Stimulated activated CD4-positive, alpha-beta T cell treated with anti-CD3 and anti-CD28 coated beads, Interleukin-1b, Interleukin-23, amount 100 ng/mL, for 4 hours (primary cell): Measurements from ENCODE around the gene USB1.
"Not testable (repeated sequence)": the region's sequence is repeated elsewhere in the genome, so short reads cannot be mapped to it uniquely, and the experiment has no call there.

ENCODE experiments used
- DNase-seq, 2 donors: peaks; one replicate each; pipeline ENCODE4 v3.0.0-alpha.2; 2020; ENCODE audit warnings: low read depth in 2 of 2

USB1 gene

GRCh38 chr16:57995721-57996405 is 5.3 kb upstream of the USB1 start:
- no peak for DNase-seq

- DNase-seq = no peak
These were observed 4.6 kb upstream of the USB1 start for GRCh38 chr16:57996406-57997175.

- DNase-seq = no peak
These were observed 4.1 kb upstream of the USB1 start for GRCh38 chr16:57997176-57997527.

GRCh38 chr16:57997528-57998265 is 3.5 kb upstream of the USB1 start:
- DNase-seq = no peak

- DNase-seq = peak; percentile 24 to 34
These were observed 2.7 kb upstream of the USB1 start for GRCh38 chr16:57998486-57998885.

GRCh38 chr16:57998992-57999365 is 2.2 kb upstream of the USB1 start:
- no peak for DNase-seq

GRCh38 chr16:57999366-57999970 is 1.7 kb upstream of the USB1 start:
- DNase-seq = peak in 1 of 2 donors; percentile 20

- peak in 1 of 2 donors; percentile 12 for DNase-seq
These were observed 1.1 kb upstream of the USB1 start, which contains the start of gene ZNF319 for GRCh38 chr16:57999971-58000705. ZNF319 (minus strand) TSS chr16:58000672; CDS start chr16:57998265, 2,407 bp downstream.

GRCh38 chr16:58001781-58002415 is 691 bp downstream of the USB1 start:
- DNase-seq = no peak

GRCh38 chr16:58002416-58002800 is 1.2 kb downstream of the USB1 start:
- no peak for DNase-seq

GRCh38 chr16:58002936-58003335 is 1.7 kb downstream of the USB1 start:
- DNase-seq = no peak

GRCh38 chr16:58004736-58005135 is 3.5 kb downstream of the USB1 start:
- DNase-seq = not testable (repeated sequence)

GRCh38 chr16:58009856-58010416 is 8.7 kb downstream of the USB1 start:
- no peak for DNase-seq

GRCh38 chr16:58010886-58011285 is 9.7 kb downstream of the USB1 start:
- DNase-seq = no peak

GRCh38 chr16:58011652-58012051 is 10.4 kb downstream of the USB1 start:
- DNase-seq = no peak

GRCh38 chr16:58012481-58012880 is 11.3 kb downstream of the USB1 start:
- DNase-seq = no peak

- no peak for DNase-seq
These were observed 12.2 kb downstream of the USB1 start for GRCh38 chr16:58013201-58013956.

- no peak for DNase-seq
These were observed 15.7 kb downstream of the USB1 start for GRCh38 chr16:58016840-58017446.

GRCh38 chr16:58018803-58019202 is 17.6 kb downstream of the USB1 start:
- DNase-seq = no peak
